IPS-18c (cell line): Measurements from ENCODE around the gene CSRNP3.
A peak's percentile ranks its signal among the peaks of the same experiment; 100 is the strongest.
"Not testable (repeated sequence)": the region's sequence is repeated elsewhere in the genome, so short reads cannot be mapped to it uniquely, and the experiment has no call there.

Experiments
- H3K4me3 ChIP-seq: 2 replicates; pipeline ENCODE4 v1.7.0; 2013; ENCODE audit warnings: low read depth, mild to moderate bottlenecking, low read length, moderate library complexity; ENCODE audit not compliant: insufficient read depth
- H3K9me3 ChIP-seq: one replicate; pipeline ENCODE4 v1.6.1; 2013; ENCODE audit warnings: mild to moderate bottlenecking, low read length, moderate library complexity; ENCODE audit not compliant: control insufficient read depth, insufficient read depth

CSRNP3 gene

DNA sequence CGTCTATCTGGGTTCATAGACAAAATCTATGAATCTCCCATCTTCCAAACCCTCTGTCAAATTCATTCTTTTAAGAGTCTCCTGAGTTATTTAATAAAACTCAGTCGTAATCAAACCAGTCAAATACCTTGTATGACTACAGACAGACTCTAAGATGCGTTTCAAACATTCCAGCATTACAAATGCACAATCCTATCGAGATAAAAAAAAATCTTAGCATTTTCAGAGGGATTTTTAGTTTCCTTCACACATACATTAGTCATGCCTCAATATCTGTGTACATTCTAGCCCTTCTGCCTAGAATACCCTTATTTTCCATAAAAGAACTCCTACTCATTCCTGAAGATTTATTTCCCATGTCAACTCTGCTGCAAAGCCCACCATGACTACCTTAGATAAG lies 96.5 kb downstream of the CSRNP3 start:
- no peak overlapping the region for H3K4me3 ChIP-seq
- H3K9me3 ChIP-seq = no peaks in the 10 kb centered on the region

DNA sequence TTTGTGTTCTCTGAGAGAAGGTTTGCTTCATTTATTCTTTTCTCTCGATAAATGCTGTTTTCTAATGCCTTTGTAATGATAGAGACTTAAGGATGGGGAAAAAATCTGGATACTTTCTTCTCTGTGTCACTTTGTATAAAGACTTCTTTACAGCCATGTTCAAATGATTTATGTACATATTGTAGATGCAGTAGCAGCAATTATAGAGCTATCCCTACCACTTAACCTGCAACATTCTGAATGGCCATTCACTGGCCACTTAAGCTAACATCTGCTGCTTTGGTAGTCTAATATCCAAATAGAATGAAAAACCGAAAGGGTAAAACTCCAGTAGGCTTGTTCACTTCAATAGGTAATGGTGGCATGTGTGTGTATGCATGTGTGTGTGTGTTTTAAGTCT lies 97.8 kb downstream of the CSRNP3 start:
- H3K9me3 ChIP-seq = no peaks in the 10 kb centered on the region
- no peak overlapping the region for H3K4me3 ChIP-seq

DNA sequence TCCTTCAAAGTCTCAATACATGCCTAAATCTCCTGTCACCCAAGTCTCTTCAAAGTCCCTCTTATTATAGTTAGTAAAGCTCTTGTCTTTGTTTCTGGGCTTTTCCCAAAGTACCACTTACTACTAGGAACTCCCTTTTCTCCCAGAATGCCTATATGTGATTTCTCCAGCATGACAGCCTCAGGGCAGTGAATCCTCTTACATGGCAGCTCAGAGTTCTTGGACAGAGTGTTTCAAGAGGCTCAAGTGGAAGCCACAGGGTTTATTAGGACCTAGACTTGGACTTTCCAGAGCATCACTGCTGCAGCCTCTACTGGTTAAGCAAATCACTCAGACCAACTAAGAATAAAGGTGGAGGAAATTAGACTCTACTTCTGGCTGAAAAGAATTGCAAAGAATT lies 98.9 kb downstream of the CSRNP3 start:
- no peaks in the 10 kb centered on the region for H3K9me3 ChIP-seq
- H3K4me3 ChIP-seq = no peak overlapping the region

DNA sequence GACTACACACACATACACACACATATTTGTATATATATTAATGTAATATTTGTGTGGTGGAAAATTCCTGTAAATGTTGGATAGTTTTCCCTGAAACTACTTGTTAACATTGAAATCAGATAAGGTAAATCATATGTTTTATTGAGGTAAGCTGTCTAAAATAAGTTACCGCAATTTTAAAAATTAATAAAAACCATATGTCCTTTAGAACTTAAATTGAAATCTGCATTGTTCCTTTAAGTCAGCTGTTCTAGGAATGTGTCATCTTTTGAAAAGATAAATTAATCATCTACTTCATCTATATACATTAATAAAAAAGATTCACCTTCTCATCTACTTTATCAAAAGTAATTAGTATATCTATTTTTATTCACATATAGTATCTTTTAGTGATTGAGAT lies 102.0 kb downstream of the CSRNP3 start:
- Histone ChIP-seq H3K4me3 (no peak overlapping the region), H3K9me3 (no peaks in the 10 kb centered on the region)

DNA sequence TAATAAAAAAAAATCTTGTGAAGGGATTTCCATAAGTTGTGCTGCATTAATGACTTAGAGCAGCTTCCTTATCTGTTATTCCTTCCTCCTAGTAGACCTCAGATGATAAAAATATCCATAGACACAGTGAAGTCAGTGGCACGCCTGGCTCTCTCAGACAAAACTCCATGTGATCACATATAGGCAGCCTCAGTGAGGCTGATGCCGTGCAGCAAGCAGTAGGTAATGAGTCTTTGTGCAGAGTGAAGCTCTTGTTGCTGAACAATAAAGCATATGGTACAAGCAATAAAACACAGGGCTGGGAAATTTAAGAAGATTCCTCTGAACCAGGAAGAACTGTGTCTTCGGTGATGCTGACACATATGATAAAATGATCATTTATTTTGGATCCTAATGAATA lies 102.7 kb downstream of the CSRNP3 start:
- H3K9me3 ChIP-seq = no peaks in the 10 kb centered on the region
- H3K4me3 ChIP-seq = no peak overlapping the region

DNA sequence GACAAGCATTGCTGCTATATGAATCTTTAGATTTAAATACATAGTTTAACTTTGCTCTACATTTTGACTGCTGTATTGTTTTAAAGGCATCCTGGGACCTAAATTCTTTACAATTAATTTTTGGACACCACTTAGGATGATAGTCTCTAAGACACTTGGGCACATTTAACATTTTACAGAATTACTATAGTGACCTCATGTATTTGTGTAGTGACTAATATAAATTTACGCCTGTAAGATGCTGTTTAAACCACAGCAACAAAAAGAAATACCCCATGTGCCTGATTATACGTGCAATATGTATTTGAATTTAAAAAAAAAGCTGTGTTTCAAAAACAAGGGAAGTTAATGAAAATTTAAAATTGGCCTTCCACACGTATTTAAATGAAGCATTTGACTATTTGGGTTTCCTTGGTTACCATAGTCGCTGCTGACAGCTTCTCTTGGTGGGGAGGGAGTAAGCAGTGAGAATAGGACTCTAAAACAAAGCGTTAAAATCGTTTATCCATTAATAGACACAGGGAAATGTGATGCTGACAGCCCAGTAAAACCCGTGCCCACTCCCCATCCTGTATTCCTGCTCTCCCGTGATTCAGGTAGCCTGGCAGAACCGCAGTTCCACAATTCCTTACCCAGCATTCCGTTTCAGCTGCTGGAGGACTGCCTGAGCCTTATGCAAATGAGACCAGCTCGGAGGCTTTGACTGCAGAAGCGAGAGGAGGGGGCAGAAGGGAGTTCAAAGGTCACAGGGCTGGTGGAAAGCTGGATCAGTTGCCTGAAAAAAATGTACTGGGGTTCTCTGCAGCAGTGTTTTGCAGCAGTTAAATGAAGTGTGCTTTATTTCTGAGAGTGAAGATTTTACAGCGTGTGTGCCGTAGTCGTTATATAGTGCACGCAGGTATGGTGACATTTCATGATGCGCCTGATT lies 104.3 kb downstream of the CSRNP3 start:
- H3K4me3 ChIP-seq = peak overlapping the region; percentile 40; the same call in 1 of the 2 replicates
- H3K9me3 ChIP-seq = no peaks in the 10 kb centered on the region

DNA sequence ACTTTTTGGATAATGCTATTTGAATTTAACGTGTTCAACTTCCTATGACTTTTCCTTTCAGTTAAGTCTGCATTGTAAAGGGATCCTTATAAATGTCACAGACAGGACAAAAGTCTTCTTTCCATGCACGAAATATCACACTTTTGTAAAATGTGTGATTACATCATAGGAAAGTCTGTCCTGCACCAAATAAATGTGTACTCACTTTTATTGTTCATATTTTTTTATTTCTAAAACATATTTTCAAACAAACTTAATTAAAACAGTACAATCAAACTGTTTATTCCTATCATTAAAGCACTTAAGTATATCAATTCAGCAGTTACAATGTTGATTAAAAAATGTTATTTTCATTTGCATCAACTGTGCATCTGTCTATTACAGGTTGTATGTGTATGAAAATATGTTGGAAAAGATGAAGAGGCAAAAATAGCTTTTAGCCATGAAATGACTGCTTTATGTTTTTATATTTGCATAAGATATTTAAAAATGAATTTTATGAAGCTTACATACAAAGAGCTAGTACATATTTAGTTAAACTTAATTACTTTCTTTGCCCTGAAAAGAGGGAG lies 105.6 kb downstream of the CSRNP3 start:
- Histone ChIP-seq H3K4me3 (no peak overlapping the region), H3K9me3 (no peaks in the 10 kb centered on the region)

DNA sequence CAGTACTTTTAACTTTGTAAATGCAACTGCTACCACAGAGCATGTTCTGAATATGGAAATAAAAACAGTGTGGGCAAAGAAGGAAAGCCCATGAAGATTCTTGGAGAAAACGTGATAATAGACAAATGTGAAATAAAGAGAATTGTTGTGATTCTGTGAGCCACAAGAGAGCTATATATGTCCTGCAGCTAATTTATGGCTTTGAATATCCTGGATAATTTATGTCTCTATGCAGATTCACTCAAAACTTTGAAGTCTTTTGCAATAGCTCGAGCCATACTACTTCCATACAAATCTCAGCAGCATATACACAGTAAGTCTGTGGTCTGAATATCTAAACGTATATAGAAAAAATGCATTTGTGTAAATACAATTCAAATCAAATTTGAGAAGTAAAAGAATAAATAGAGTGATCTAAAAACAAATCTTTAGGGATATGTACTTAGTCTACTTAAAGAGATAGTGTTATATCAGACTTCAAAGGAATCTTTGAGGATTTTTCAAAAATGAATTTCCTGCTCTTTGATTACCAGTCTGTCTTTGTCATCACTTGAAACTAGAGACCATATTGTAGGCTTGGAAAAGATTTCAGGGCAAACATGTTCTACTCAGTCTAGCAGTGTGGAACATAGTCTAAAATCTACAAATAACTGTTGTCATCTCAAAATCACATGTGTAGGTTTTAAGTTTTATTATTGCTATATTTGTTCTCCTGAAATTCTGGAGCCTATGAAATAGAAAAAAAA lies 107.1 kb downstream of the CSRNP3 start:
- H3K4me3 ChIP-seq = no peak overlapping the region
- H3K9me3 ChIP-seq = no peaks in the 10 kb centered on the region

DNA sequence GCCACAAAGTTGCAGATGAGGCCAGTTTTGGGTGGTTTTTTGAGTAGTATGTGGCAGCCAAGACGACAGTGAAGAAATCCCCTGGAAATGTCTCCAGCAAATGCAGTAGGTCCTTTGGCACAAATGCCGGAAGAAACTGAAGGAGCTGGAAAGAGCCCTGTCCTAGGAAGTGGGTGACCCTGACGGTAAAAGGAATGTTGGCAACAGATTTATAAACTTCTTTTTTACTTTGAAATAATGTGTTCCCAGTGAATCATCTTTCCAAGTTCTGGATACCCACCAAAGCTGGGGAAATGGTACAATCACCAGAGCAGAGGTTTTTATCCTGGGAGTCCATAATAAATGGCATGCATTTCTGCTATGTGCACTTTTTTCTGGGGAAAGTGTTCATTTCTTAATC lies 112.9 kb downstream of the CSRNP3 start:
- no peaks in the 10 kb centered on the region for H3K9me3 ChIP-seq
- no peak overlapping the region for H3K4me3 ChIP-seq

DNA sequence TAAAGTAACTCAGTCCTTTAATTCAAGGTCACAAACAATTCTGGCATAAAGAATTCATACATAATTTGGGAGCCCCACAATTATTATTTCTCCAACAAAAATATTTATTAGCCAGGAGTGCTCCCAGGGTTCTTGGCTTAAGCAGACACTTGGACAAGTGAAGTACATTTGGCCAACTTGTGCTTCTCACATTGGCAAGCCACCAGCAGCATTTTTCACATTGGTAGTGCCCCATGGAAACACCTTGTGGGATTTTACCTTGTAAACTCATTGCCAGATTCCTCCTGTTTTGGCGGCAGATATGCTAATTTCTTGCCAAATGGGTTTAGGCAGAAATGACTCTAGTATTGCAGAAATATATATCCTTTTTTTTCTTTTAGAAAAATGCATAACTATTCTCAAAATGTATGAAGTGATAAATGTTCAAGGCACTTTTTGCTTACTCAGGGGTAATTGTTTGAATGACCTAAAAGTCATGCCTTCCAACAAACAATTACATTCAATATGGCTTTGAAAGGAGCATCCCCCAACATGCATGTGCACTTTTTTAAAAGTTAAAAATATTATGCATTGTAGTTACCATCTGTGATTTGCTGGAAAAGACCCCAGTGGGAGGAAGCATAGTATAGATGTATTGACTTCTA lies 113.5 kb downstream of the CSRNP3 start:
- Histone ChIP-seq H3K9me3 (no peaks in the 10 kb centered on the region), H3K4me3 (no peak overlapping the region)

DNA sequence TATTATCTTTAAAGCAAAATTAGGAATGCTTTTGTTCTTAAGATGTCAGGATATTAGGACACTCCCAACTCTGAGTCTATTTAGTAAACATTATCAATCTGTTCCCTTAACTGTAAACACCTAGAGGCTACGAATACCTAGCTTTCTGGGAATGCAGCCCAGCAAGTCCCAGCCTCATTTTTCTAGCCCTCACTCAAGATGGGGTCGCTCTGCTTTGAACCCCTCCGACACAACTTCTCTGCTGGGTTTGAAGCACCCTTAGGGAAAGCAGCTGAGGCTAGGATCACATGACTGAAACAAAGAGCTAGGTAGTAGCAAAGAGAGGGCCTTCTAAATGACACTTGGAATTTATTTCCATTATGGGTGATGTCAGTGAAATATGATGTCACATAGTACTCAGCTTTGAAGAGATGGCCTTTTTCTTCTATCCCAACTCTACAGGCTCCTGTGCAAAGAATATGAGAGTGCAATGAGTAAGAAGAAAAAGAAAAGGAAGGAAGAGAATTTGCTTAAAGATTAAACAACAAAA lies 114.7 kb downstream of the CSRNP3 start:
- Histone ChIP-seq H3K4me3 (no peak overlapping the region), H3K9me3 (no peaks in the 10 kb centered on the region)

DNA sequence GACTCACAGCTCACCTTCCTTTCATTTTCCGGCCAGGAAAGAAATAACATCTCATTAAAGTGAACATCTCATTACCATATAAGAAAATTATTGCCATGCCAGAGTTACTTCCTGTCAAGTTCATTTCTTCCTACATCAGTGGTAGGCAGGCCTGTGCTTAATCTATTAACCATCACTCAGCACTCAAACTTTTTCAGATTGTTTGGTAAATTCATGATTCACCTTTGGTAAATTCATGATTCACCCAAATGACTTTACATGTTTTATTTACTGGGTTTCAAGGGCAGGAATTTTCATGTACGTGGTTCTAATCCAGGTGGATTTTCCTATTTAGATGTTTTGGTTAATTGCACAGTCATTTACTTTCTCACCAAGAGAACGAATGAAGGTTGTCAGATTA lies 116.5 kb downstream of the CSRNP3 start:
- Histone ChIP-seq H3K4me3 (no peak overlapping the region), H3K9me3 (peaks cover 1% of the 10 kb centered on the region)

DNA sequence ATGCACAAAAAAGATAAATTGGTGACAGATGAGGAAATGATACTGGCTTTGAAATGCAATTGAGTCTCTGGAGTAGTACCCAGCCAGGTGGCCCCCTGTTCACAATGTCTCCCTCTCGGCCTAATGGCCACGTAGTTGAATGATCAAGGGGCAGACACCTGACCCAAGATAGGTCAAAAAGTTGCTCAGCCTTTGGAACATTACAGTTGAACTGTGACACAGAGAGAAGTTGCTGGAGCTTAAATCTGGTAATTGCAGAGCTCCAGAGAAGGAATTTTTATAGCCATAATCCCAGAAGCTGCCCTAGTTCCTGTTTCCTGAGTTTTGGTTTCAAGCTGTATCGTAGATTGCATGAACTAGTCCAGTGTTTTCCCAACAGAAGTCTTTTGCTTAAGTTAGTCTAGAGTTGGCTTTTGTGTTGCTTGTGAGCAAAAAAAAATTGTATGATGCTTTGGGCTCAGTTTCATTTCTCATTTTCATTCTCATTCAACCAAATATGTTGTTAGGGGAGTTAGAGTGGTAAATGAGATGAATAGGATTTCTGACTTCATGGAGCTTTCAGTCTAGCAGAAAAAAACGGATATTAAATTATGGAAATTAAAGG lies 117.9 kb downstream of the CSRNP3 start:
- peaks cover 6% of the 10 kb centered on the region for H3K9me3 ChIP-seq
- H3K4me3 ChIP-seq = no peak overlapping the region

DNA sequence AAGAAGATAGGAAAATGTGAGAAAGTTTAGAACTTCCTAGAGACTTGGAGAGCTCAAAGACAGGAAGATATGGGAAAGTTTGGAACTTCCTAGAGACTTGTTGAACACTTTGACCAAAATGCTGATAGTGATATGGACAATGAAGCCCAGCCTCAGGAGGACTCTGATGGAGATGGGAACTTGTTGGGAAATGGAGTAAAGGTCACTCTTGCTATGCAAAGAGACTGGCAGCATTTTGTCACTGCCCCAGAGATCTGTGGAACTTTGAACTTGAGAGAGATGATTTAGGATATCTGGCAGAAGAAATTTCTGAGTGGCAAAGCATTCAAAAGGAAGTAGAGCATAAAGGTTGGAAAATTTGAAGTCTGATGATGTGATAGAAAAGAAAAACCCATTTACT lies 121.5 kb downstream of the CSRNP3 start:
- H3K9me3 ChIP-seq, H3K4me3 ChIP-seq: not testable (repeated sequence)

DNA sequence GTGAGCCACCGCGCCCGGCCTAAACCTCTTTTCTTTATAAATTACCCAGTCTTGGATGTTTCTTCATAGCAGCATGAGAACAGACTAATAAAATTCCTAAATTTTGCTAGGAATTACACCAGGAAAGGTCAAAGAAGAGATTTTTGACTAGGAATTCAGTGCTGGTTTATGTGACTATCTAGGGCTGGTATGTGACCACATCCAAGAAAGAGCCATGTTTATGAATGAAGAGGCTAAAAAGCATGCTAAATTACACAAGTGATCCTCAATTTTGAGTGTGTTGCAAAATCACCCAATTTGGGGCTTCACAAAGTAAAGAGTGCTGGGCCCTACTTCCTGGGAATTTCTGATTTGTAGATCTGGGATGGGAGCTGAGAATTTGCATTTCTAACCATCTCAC lies 123.6 kb downstream of the CSRNP3 start:
- Histone ChIP-seq H3K4me3 (no peak overlapping the region), H3K9me3 (peaks cover 6% of the 10 kb centered on the region)

DNA sequence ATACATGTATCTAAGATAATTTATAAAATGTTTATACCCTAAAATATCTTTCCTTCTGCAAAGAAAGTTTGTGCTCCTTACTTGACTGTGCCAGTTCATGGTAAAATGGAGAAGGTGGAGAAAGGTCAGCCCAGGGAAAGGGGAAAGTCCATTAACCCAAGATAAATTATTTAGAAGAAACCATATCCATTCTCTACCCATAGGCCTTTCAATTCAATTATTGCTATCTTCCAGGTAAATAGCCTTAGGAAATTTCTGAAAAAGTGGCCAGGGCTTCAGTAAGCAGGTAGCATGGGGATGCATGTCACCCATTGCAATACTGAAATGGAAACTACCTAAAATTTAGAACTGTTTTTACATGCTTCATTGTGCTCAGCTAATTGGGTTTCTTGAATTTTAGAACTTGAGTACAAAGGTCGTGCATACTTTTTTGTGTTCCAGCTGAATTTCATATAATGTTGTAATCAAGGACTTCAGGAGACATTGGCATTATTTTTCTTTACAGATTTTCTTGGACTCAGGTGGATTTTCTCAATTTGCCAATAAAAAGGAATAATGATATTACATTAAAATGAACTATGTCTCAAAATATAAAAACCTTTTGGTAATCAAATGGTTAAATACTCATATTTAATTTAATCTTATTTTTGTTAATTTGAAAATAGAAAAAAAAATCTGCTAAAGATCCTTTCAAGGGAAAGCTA lies 124.9 kb downstream of the CSRNP3 start:
- H3K4me3 ChIP-seq = no peak overlapping the region

DNA sequence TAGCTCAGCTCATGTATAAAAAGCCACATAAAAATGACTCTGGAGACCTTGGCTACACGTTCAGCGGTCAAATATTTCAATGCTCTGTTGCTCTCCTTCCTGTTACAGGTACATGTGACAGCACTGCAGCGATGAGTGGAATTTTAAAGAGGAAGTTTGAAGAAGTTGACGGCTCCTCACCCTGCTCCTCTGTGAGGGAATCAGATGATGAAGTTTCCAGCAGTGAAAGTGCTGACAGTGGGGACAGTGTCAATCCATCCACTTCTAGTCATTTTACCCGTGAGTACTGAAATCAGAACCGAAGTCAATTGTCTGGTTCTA lies 125.4 kb downstream of the CSRNP3 start:
- Histone ChIP-seq H3K9me3 (peaks cover 6% of the 10 kb centered on the region), H3K4me3 (no peak overlapping the region)

More for the DNA sequence above, 124.9 kb downstream of the CSRNP3 start:
- peaks cover 6% of the 10 kb centered on the region for H3K9me3 ChIP-seq
